Superior temporal gyrus (tissue), 1 donor: Measurements from ENCODE around the gene NNMT.

Source experiments
- DNase-seq: peaks from one replicate; pipeline ENCODE4 v3.0.0-alpha.2; 2016; ENCODE audit errors: extremely low spot score

Gene NNMT

DNA sequence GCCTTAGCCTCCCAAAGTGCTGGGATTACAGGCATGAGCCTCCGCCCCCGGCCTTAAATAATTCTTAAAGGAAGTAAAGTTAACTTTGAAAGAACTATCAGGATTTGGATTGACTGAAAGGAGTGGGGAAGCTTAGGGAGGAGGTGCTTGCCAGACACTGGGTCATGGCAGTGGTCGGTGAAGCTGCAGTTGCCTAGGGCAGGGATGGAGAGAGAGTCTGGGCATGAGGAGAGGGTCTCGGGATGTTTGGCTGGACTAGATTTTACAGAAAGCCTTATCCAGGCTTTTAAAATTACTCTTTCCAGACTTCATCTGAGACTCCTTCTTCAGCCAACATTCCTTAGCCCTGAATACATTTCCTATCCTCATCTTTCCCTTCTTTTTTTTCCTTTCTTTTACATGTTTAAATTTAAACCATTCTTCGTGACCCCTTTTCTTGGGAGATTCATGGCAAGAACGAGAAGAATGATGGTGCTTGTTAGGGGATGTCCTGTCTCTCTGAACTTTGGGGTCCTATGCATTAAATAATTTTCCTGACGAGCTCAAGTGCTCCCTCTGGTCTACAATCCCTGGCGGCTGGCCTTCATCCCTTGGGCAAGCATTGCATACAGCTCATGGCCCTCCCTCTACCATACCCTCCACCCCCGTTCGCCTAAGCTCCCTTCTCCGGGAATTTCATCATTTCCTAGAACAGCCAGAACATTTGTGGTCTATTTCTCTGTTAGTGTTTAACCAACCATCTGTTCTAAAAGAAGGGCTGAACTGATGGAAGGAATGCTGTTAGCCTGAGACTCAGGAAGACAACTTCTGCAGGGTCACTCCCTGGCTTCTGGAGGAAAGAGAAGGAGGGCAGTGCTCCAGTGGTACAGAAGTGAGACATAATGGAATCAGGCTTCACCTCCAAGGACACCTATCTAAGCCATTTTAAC lies at the start of gene NNMT:
NNMT (plus strand) TSS at position 724 of the 929 bp plus-strand sequence; CDS start at position 882, 158 bp downstream.
- DNase-seq = peak; percentile 28

DNA sequence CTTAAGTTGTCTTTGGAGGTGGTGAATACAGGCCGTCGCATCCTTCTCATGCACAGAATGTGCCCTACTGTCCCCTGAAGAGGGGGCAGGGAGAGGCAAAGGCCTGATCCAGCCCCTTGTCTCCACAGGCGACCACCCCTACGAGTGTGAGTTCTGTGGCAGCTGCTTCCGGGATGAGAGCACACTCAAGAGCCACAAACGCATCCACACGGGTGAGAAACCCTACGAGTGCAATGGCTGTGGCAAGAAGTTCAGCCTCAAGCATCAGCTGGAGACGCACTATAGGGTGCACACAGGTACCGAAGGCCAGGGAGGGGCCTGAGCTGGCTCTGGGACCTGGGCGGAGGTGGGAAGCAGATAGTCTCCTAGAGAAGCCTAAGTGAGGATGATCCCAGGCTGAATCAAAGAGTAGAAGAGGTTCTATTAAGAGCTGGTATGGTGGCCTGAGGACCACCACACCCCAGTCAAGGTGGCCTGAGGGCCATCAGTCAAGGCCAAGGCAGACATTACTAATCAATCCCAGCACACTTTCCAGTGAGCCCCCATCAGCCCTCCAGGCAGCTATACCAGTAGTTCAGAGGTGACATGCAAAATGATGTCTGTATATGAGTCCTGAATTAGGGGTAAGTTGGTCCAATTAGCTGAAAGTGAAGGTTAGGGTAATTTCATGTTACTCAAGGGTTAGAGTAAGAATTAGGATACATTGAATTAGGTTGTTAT lies 49.0 kb upstream of the NNMT start:
- DNase-seq = no peak

DNA sequence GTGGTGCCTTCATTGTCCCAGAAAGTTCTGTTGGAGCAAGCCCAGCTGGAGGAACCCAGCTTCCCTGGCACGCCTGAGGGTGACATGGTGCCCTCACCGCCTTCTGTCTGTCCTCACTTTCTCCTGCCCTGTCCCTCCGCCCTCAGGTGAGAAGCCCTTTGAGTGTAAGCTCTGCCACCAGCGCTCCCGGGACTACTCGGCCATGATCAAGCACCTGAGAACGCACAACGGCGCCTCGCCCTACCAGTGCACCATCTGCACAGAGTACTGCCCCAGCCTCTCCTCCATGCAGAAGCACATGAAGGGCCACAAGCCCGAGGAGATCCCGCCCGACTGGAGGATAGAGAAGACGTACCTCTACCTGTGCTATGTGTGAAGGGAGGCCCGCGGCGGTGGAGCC lies 46.0 kb upstream of the NNMT start:
- no peak for DNase-seq

DNA sequence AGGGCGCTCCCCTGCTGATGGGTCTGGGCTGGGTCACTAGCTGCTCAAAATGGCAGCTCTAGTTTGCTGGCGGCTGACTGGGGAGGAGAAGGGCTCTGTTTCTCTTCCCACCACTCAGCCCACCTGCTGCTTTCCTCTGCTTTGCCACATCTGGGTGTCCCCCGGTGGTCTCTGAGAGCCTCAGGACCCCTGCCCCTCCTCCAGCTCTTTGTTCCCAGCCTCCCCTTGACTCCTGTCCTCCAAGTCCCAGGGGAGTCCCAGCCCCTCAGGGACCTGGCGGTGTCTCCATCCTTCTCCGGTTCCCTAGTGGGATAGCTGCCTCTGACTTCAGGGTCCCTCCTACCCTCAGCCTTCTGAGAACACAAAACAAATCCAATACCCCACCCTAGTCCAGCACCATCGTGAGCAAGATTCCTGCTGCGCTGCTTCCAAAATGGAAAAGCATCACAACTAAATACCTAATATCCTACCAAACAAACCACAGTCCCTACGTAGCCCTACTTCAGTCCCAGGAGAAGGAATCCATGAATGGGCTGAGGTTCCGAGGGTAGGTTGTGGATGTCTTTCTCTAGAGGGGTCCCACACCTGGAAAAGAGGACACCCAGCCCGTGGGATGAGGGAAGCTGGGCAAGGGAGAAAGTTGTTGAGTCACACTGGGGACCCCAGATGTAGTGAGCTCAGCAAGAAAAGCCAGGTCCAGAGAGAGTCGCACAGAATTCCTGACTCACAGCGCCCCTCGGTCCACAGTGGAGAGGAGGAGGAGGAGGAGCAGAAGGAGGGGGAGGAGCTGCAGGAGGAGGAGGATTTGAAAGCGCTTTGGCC lies 45.0 kb upstream of the NNMT start:
- no peak for DNase-seq

DNA sequence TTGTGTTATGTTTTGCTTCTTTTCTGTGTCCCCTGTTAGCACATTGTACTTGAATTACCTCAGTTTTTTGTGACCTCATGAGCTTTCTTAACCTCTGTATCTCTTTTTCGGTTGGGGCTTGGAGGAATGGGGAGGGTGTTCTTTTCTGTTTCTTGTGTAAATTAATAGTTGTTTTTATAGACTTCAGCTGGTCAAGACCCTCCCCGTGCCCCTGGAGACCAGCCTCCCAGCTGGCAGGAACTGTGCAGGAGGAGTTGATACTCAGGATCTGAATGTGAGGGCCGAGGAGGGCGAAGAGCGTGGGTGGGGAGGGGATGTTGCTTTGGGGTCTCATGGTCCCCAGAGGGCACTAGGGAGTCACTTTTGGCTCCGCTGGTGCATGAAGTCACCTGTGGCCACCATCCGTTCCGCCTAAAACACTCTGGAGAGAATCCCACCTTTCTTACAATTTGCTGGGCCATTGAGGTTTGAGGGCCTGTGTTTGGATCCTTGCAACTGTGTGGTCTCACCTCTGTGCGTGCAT lies 44.3 kb upstream of the NNMT start:
- no peak for DNase-seq

- DNase-seq = no peak
These were observed 43.4 kb upstream of the NNMT start for GRCh38 chr11:114252767-114253166.

- DNase-seq = no peak
These were observed 42.4 kb upstream of the NNMT start for GRCh38 chr11:114253771-114254170.

DNA sequence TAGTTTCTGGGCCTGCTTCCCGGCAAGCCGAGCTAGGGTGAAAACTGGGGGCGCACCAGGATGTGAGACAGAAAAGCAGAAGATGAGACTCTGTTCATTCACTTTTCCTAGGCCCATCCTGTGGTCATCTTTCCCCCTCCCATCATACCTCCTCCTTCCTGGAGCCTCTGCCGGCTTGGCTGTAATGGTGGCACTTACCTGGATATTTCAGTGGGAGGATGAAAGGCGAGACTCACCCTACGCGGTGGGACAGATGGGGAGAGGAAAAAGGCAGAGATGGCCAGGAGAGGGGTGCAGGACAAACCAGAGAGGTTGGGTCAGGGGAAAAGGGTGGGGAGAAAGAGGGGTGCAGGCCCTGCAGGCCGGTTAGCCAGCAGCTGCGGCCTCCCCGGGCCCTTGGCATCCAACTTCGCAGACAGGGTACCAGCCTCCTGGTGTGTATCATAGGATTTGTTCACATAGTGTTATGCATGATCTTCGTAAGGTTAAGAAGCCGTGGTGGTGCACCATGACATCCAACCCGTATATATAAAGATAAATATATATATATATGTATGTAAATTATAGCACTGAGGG lies 41.5 kb upstream of the NNMT start:
- DNase-seq = no peak

DNA sequence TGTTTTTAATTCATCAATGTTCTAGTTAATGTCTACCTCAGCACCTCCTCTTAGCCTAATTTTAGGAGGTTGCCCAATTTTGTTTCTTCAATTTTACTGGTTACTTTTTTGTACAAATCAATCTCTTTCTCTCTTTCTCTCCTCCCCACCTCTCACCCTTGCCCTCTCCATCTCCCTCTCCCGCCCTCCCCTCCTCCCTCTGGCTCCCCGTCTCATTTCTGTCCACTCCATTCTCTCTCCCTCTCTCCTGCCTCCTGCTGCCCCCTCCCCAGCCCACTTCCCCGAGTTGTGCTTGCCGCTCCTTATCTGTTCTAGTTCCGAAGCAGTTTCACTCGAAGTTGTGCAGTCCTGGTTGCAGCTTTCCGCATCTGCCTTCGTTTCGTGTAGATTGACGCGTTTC lies 40.9 kb upstream of the NNMT start:
- DNase-seq = no peak

DNA sequence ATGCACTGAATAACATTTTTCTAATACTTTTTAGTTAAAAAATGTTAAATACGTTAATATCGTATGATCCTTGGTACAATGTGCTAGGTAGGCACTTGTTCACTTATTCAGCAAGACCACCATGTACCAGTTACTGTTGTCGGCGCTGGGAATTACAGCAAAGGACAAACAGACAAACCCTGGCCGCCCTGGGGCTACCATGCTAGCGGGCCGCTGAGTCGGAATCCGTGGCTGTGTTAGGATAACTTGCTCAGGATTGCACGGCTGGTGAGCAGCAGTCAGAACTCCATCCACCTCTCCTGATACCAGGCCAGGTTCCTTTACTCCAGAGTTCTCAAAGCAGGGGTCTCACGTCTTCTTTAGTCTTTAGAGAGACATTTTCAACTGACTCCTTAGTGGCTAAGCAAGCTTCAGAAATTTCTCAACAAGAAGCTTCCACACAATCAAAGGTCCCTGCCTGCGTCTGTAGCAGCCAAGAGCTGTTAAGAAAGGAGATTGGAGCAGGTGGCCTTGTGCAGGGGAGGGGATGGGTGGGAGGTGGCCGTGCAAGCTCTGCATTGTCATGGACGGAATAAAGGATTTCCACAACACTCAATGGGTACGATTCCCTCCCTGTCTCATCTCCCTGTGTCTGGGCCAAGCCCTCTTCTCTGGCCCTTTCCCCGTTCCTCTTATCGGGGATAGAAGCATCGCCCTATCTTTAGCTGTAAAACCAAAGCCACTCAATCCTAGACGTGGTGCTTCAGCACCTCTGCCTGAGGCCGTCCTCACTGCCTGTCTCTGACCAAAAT lies 39.8 kb upstream of the NNMT start:
- DNase-seq = no peak

- DNase-seq = no peak
These were observed 39.3 kb upstream of the NNMT start for GRCh38 chr11:114256967-114257286.

GRCh38 chr11:114257621-114258558 lies 38.3 kb upstream of the NNMT start:
- no peak for DNase-seq

DNA sequence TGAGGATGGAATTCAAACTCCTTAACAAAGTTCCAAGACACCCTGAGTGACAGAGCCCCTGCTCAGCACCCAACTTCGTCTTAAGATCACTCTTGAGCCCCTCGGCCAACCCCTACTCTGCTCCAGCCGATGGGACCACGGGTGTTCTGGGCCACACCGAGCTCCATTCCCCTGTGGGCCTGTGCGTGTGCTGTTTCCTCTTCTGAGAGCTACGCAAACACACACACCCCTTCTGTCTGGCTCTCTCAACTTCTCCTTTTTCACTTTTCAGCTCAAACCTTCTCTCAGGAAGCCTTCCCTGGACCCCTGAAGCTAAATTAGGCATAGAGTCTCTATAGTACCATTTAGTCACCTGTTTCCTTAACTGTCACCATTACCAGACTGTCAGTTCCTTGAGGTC lies 37.5 kb upstream of the NNMT start:
- peak; percentile 45 for DNase-seq

DNA sequence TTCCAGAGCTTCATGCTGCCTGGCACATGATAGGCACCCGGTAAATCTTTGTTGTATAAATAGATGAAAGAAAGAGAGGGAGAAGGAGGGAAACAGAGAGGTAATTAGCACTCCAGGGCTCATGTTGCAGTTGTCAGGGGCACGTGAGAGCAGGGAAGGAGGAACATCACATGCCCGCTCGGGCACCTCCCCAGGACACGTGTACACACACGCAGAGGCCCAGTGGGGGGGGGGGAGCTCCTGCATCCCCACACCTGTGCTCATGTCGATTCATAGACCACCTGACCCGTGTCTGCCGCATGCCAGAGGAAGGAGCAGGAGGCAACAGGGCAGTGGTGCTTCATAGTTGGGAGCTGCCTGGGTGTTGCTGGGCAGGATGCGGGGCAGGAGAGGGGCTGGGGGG lies 37.1 kb upstream of the NNMT start:
- DNase-seq = no peak

DNA sequence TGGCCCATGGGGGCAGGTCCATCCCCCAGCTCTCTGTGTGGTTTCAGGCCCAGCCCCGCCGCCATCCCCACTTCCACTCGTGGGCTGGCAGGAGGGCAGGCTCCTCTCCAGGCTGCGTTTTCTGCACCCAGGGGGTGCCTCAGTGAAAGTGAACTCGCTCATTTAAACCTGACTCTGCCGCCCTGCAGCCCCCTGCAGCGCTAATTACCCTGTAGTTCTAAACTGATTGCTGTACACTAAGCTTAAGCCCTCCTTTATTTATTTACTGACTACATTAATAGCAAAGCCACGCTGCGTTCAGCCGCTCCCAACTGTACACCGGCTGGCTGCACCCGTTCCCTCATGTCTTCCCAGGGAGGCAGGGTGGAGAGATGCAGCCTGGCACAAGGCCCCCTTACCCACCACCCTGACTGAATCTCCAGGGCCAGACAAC lies 36.6 kb upstream of the NNMT start:
- DNase-seq = no peak

GRCh38 chr11:114260077-114260476 lies 36.1 kb upstream of the NNMT start:
- DNase-seq = no peak

DNA sequence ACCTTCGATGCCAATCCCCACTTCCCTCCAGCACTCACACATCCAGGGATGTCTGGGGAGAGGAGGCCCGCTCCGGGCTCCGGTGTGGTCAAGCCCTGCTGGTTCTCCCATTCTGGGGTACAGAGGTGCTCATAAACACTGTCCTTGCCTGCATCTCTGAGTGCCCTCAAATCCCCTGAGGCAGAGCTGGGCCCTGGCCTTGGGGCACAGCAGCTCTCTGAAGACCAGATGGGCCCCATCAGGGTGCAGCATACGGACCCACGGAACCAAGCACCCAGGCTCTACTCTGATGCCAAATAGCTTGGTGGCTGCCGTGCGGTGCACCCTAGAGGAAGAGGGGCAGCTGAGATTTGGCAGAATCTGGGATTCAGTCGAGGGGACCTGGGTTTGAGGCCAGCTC lies 35.7 kb upstream of the NNMT start:
- no peak for DNase-seq

DNA sequence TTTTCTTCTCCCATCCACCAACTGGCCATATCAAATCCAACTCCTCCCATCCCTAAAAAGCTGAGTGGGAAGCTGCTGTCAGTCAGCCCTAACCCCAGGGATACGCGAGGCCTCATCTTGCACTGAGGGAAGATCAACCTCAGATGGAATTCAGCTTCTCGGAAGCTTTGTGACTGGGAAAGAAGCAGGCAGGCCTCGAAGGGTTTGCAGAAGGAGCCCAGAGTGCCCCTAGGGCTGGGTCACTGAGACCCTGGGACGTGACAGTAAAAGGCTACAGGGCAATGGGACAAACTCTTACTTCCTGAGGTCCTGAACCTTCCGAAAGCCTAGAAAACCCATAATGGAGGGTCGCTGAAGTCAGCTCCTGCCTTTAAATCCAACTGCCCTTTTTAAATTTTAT lies 34.4 kb upstream of the NNMT start:
- no peak for DNase-seq

GRCh38 chr11:114262681-114263512 lies 33.3 kb upstream of the NNMT start:
- peak; percentile 82 for DNase-seq
